GM12892 (cell line): ENCODE data around the gene RIPK4.
"Not testable (repeated sequence)": the region's sequence is repeated elsewhere in the genome, so short reads cannot be mapped to it uniquely, and the experiment has no call there.

Experiments used
- DNase-seq: peaks from one replicate; pipeline ENCODE4 v3.0.0; 2011; ENCODE audit not compliant: insufficient read length
- FAIRE-seq: peaks from 2 replicates; lab custom pipeline; 2011; peaks lifted over from hg19 to GRCh38; lab: Jason Lieb, UNC
- POLR2A ChIP-seq: IDR thresholded peaks from 2 replicates; pipeline ENCODE4 v1.6.1; 2011; ENCODE audit warnings: low read depth, low read length, control low read depth
- POLR2AphosphoS5 ChIP-seq: IDR thresholded peaks from 2 replicates; pipeline ENCODE4 v1.6.1; 2011; ENCODE audit warnings: low read depth, low read length, control low read depth
- TAF1 ChIP-seq: IDR thresholded peaks from 2 replicates; pipeline ENCODE4 v1.6.1; 2011; ENCODE audit warnings: low read depth, mild to moderate bottlenecking, control low read depth, low read length, borderline replicate concordance

RIPK4 gene

DNA sequence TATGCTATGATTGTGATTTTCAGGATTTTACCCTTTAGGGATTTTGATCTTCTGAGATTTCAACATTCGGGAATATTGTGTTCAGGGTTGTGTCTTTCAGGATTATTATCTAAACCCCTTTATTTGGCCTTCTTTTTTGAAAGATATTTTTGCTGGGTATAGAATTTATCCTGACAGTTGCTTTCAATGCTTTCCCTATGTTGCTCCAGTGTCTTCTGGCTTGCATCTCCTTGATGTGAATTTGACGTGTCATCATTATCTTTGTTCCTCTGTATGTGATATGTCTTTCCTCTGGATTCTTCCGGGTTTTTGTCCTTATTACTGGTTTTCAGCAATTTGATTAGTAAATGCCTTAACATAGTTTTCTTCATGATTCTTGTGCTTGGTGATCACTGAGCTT lies 25.9 kb upstream of the RIPK4 start:
- DNase-seq (no peak), FAIRE-seq (no peak)
- TF ChIP-seq TAF1 (no peak), POLR2AphosphoS5 (no peak), POLR2A (no peak)

DNA sequence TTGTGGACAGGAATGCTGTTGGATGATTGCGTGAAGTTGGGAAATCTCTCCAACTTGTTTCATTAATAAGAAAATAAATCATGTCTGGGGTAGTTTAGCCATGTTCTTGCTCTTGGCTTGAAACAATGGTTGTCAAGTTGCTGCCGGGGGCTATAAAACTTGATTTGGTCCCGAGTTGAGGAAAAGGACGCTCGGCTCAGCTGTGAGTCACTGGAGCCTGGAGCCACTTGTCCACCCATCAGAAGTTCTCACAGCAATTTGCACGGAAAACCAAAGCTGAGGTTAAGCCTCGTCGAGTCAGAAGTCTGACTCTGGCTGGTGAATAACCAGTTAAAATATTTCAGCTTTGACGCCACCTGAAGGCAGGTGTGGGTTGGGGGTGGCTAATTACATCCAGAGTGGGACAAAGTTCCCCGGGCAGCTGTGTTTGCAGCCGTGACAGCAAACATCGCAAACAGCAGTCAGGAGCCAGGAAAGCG lies 19.7 kb upstream of the RIPK4 start:
- no peak for TF ChIP-seq POLR2AphosphoS5
- no peak for TF ChIP-seq POLR2A
- no peak for TF ChIP-seq TAF1
- DNase-seq (no peak), FAIRE-seq (no peak)

DNA sequence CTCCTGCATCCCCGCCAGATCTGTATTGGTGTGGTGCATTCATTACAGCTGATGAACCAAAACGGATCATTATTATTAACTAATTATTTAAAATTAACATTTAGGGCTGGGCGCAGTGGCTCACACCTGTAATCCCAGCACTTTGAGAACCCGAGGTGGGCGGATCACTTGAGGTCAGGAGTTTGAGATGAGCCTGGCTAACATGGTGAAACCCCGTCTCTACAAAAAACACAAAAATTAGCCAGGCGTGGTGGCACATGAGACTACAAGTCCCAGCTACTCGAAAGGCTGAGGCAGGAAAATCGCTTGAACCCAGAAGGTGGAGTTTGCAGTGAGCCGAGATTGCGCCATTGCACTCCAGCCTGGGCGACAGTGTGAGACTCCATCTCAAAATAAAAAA lies 18.4 kb upstream of the RIPK4 start:
- DNase-seq, FAIRE-seq: not testable (repeated sequence)

DNA sequence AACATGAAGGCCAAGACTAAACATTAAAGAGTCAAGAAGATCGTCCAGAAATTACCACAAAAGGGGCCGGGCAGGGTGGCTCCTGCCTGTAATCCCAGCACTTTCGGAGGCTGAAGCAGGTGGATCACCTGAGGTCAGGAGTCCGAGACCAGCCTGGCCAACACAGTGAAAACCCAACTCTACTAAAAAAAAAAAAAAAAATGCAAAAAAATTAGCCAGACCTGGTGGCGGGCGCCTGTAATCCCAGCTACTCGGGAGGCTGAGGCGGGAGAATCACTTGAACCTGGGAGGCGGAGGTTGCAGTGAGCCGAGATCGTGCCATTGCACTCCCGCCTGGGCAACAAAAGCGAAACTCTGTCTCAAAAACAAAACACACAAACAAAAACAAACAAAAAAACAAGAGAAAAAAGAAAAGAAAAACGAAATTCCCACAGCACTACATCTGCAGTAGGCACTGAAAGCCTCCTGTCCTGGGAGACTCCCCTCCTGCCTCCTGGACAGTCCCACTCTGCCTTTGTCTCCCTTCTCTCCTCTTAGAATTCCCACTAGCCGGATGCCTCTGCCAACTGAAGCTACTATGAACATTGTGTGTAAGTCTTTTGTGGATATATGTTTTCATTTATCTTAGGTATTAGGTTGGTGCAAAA lies 17.7 kb upstream of the RIPK4 start:
- DNase-seq (no peak), FAIRE-seq (no peak)
- TF ChIP-seq POLR2A, result no peak
- TF ChIP-seq POLR2AphosphoS5, result no peak
- no peak for TF ChIP-seq TAF1

DNA sequence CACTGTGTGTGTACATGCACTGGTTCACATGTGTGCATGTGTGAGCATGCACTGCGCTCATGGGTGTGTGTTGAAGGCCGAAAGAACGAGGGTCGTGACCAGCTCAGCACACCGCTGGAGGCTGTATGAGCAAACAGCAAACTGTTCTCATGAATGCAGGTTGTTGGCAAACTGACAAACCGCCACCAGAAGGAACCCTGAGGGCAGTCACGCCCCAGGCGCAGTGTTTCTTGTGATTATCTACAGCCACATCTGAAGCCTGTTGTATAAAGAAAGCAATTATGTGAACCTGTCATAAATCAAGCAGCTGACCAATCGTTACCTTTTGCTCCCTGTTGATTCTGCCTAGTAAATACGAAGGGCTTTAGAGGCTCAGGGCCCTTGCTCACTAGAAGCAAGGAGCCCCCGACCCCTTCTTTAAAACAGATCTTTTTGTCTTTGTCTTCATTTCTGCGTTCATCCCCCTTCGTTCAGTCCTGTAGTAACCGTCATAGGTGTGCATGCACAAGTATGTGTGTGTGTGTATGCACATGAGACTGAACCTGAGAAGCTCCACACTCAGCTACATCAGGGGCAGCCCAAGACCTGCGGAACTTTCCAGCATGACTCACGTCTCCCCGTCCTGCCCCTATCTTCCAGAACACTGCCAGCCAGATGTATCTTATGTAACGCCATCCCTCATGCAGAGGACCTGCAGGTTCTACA lies 16.8 kb upstream of the RIPK4 start:
- TF ChIP-seq POLR2A (no peak), POLR2AphosphoS5 (no peak), TAF1 (no peak)
- FAIRE-seq (no peak), DNase-seq (no peak)

DNA sequence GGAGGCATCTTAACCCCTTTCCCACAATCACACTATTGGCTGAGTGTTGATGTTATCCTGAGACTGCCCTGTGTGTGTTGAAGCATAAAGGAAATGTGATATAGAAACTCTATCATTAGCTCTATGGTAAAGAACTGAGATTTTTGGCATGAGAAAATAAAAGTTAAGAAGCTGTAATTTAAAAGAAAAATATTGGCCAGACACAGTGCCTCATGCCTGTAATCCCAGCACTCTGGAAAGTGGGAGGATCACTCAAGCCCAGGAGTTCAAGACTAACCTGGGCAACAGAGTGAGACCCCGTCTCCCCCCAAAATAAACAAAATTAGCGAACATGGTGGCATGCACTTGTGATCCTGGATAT lies 14.2 kb upstream of the RIPK4 start:
- TF ChIP-seq TAF1, result no peak
- TF ChIP-seq POLR2AphosphoS5, result no peak
- TF ChIP-seq POLR2A, result no peak
- no peak for DNase-seq
- no peak for FAIRE-seq

DNA sequence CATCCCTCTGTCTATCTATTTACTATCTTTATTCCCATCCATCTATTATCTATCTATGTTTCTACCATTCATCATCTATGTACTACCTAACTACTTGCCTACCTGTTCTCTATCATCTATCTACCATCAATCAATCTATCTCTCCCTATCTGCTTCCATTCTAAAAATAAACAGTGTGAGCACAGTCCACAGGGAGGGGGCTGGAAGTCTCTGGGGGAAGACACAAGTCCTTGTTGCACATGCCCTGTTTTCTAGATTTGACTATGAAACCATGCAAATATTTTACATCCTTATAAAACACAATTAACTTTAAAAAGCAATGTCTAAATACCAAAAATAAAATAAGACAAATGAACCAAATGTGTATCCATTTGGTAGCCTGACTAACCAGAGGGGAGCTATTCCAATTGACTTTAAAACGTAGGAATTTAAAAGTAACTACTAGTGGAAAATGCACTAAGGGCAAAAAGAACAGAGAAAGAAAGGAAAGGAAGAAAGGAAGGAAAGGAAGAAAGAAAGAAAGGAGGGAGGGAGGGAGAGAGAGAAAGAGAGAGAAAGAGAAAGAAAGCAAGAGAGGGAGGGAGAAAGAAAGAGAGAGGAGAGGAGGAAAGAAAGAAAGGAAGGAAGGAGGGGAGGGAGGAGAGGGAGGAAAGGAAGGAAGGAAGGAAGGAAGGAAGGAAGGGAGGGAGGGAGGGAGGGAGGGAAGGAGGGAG lies 13.6 kb upstream of the RIPK4 start:
- no peak for FAIRE-seq
- DNase-seq, result no peak
- TF ChIP-seq POLR2A, result no peak
- no peak for TF ChIP-seq POLR2AphosphoS5
- TF ChIP-seq TAF1, result no peak

DNA sequence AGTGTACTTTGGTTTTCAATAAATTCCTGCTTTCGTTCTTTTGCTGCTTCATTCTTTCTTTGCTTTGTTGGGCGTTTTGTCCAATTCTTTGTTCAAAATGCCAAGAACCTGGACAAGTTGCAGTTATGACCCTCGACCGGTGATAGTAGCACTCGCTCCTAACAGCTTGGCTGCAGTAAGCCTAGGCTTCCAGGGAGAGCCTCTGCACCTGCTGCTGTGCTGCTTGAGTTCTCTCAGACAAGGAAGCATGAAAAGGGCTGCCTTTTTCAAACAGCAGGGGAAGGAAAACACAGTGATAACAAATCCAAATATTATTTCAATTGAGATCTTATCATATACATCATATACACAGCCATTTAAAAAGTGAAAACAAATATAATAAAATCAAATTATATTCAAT lies 12.8 kb upstream of the RIPK4 start:
- FAIRE-seq, result no peak
- no peak for TF ChIP-seq POLR2A
- no peak for TF ChIP-seq POLR2AphosphoS5
- no peak for TF ChIP-seq TAF1
- DNase-seq, result no peak

DNA sequence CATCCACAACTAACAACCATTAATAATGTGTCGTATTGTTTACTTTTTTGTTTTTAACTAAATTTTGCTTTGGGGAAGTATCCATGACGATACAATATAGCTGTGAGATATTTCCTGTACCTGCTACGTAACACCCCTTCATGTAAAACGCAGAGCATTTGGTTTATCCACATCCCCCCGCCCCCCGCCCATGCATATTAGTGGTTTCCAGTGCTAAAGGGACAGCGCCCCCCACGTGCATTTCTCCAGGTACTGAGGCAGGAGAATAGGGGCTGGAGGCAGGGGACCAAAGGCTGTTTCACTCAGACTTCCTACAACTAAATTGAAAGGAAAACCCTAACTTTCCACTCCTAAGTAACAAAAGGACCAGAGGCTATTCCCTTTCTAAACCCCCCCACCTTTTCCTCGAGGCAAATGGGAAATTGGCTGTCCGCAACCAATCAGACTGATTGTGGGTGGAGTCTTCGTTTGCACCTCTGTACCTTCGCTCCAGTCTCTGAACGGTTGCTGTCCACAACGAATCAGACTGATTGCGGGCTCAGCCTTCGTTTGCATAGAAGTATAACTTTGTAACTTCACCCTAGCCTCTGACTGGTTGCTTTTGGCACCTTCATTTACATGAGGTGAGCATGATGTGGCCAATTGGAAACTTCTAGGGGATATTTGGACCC lies 12.2 kb upstream of the RIPK4 start:
- TF ChIP-seq TAF1 (no peak), POLR2A (no peak), POLR2AphosphoS5 (no peak)
- FAIRE-seq, result no peak
- DNase-seq, result no peak

DNA sequence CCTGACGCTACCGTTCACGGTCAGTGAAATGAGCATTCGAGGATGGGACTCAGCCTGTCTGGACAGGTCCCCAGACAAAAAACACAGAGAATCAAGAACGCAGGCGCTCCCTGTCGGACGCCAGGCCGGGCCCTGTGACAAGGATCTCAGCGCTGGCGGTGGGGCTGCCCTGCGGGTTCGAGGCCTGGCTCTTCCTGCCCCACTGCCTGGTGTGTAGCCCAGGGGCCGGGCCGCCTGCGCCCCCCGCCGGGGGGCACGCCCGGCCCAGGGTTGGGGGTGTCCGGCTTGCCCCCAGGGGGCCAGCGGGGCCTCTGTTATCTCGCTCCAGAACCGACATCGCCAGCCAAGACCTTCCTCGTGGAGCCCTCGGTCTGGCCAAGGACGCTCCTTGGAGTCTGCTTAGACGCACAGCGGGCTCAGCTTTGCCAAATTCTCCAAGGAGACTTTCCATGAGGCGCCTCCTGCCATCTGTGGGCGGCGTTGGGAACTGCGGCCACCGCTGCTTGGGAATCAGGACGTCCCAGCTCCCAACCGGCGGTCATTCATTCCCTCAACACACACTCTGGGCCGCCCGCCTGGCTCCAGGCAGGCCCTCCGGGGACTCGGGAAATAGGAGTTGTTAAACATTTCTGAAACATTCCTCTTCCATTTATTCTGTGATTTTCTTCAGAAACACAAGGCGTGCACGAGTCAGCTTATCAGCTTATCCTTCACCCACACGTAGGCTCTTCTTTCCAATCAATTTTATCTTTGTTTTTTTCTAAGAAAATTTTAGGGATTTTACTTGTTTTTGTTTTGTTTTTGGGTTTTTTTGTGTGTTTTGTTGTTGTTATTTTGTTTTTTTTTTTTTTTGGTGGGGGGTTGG lies 11.3 kb upstream of the RIPK4 start:
- FAIRE-seq, result no peak
- DNase-seq, result no peak

DNA sequence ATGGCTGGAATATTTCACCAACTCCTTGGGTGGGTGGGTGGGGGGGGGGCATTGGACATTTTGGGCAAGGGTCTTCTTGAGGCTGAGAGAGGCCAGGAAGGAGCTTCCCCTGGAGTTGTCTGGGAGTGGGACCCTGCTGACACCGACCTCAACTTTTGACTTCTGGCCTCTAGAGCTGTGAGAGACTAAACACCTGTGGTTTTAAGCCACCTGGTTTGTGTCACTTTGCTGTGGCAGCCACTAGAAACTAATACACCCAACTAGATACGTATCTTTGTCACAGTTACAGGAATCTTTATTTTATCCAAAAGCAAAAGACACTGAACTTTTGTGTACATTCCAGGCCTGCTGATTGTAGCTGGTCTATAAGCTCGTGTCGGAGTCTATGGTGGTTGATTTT lies 9.9 kb upstream of the RIPK4 start:
- DNase-seq, result no peak
- TF ChIP-seq POLR2A (no peak), TAF1 (no peak), POLR2AphosphoS5 (no peak)
- FAIRE-seq, result no peak

More for the DNA sequence above, 11.3 kb upstream of the RIPK4 start:
- TF ChIP-seq POLR2A, result no peak
- TF ChIP-seq POLR2AphosphoS5, result no peak
- no peak for TF ChIP-seq TAF1
